SHP77 treated with DMSO at 0.1 percent for 48 hours (cell line): ENCODE results near the gene TOX2.

Experiments used
- DNase-seq: peaks from one replicate; lab custom pipeline; 2025; lab: John Stamatoyannopoulos, UW

The TOX2 gene

DNA sequence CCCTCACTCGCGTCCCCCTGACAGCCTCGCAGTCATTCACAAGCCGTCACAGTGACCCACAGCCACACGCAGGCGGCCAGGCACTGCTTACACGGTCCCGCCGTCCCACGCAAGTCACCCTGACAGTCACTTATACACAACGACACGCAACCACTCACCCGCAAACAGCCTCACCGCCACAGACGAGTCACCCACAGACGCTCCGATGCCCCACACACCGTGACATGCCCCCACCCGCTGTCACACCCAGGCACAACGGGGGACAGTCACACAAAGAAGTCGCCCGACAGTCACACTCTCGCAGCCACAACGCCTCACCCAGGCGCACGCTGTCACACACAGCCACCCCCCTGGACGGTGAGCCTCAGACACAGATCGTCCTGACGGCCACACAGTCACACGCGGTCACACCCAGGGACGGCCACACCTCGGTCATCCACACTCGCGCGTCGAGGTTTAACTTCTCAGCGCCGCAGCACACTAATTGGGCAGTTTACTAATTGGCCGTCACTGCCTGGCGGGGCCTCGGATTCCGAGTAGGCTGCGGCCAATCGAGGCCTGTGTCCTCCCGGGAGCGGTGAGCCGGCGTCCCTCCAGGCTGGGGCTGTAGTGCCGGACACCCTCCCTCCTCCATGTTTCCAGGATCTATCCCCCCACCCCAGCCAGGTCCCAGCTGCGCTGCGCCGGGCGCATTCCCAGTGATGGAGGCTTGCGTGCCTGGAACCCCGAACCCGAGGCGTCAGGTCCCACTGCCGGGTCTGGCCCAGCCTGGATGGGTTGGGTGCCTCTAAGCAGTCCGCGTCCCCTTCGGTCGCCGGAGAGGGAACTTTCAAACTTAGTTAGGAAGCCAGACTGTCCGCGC, 790 bp downstream of the TOX2 start:
- DNase-seq = no peak

DNA sequence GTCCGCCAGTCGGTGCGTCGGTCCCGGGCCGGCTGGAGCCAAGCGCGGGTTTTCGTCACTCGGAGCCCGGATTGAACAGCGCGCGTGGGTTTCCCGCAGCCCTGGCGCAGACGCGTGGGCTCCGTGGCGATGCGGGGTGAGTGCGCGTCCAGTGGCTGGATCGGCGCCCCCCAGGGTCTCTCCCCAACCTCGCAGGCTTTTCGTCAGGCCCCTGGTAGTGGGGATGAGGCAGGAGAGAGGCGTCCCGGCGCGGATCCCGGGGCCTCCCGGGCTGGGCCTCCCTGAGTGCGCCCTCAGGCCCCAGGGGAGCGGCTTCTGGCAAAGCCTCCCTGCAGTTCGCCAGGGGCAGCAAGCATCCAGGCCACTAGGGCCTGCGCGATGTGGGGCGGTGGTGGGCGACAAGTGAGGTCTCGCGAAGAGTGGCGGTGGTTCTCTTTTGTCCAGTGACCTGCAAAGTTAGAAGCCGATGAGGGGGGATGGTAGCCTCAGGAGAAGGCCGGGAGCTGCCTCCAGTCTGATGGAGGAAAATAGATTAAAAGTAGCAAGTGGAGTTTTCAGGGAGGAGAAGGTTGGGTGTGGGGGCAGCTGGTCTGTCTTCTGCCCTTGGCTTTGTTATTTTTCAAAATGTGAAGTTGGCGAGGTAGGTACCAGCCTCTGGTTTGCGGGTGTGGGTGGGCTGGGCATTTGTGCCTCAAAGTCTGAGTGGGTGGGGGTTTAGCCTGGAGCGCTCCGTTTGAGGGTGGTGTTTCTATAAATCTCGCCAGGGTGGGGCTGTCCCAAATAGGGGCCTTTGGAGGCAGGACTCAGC, 1.6 kb downstream of the TOX2 start:
- no peak for DNase-seq

GRCh38 chr20:43916881-43917371, 2.3 kb downstream of the TOX2 start:
- DNase-seq = no peak

DNA sequence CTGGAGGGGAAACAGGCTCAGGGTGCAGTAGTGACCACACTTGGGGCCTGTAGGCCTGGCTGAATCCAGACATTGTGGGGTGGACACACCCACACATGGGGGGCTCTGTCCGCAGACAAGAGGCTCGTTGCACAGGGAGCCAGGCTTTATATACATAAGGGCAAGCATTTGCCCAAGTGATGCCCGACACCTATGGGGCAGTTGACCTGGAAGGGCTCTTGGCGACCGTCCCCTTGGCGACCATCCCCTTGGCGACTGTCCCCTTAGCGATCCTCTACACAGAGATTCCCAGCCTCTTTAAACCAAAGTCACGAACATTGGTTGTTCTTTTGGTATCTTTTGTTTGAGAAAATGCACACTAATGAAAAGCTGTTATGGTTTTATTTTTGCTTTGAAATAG, 2.7 kb downstream of the TOX2 start:
- no peak for DNase-seq

DNA sequence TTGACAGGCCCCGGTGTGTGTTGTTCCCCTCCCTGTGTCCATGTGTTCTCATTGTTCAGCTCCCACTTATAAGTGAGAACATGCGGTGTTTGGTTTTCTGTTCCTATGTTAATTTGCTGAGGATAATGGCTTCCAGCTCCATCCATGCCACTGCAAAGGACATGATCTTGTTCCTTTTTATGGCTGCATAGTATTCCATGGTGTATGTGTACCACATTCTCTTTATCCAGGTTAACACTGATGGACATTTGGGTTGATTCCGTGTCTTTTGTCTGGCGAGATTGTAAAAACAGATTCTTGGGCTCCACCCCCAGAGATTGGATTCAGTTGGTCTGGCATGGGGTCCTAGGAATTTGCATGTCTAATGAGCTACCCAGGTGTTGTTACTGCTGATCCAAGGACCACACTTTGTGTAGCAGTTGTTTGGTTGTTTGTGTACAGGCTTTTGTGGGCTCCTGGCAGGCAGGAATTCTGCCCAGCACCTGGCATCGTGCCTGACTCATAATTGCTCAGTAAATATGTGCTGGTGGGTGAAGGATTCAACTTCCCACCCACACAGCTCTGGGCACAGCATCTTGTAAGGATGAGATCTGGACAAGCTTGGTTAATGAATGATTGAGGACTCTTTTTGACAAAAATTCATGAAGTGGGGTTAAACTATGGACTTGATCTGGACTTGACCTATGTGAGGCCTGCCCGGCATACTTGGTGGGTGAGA, 5.2 kb downstream of the TOX2 start:
- no peak for DNase-seq

GRCh38 chr20:43920797-43921196, 6.1 kb downstream of the TOX2 start:
- DNase-seq = no peak

GRCh38 chr20:43921227-43921780, 6.7 kb downstream of the TOX2 start:
- no peak for DNase-seq

GRCh38 chr20:43922614-43923013, 8.0 kb downstream of the TOX2 start:
- no peak for DNase-seq

DNA sequence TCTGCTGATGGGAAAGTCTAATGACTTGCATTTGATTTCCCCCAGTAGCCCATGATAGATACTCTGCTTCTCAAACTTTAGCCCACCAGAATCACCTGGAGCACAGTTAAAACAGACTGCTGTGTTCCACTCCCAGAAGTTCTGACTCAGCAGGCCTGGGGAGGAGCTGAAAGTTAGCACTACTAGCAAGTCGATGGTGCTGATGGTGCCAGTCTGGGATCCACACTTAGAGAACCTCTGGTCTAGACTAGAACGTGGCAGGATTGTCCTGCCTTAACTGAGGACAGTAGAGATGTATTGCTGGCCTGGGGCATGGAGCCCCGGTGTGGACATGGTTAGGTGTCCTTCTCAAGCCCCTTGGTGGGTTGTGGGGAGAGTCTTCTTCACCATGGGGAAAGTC, 8.7 kb downstream of the TOX2 start:
- no peak for DNase-seq

DNA sequence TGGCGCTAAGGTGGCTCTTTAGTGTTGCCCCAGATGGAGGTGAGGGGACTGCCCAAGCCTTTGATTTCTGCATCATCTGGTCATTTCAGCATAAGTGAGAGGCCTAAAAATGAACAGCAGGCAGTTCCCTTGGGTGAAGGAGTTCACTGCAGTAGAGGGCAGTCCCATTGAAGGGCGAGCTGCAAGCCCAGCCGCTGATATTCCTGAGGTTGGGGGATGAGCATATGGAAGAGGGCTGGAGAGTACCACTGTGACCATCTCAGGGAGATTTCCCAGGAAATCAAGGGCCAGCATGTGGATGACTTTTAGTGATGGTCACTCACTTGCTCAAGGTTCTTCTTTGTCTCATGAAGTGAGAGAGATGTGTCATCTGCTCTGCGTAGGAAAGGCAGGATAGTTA, 9.3 kb downstream of the TOX2 start:
- DNase-seq = no peak

- DNase-seq = no peak
Observed at GRCh38 chr20:43925215-43925614, 10.6 kb downstream of the TOX2 start.

GRCh38 chr20:43925801-43926200, 11.1 kb downstream of the TOX2 start:
- DNase-seq = no peak

GRCh38 chr20:43926287-43927050, 11.8 kb downstream of the TOX2 start:
- no peak for DNase-seq

GRCh38 chr20:43931976-43932375, 17.3 kb downstream of the TOX2 start:
- no peak for DNase-seq

- no peak for DNase-seq
Observed at GRCh38 chr20:43934833-43935232, 20.2 kb downstream of the TOX2 start.

DNA sequence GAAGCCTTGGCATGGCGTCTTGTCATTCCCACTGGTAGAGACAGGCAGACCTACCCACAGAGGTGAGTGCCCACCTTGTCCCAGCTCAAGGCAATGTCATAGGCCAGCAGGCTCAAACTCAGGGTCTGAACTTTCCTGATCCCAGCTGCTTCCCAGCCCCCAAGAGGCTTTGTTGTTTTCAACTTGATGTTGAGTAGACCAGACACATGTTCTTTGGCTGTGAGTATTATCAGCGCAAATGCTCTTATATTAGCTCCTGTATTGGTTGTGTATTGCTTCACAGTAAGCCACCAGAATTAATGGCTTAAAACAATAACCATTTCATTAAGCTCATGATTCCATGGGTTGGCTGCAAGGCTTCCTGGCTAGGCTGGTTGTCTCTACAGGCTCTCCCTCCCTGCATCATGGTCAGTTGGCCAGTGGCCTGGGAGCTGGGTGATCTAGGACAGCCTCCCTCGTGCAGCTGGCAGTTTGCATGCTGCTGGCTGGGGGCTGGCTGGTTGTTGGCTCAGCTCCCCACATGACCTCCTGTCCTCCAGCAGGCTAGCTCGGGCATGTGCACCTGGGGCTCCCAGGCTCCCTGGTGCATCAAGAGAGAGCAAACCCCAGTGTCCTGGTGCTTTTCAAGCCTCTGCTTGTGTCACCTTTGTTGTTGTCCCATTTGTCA, 21.6 kb downstream of the TOX2 start:
- peak; percentile 43 for DNase-seq

GRCh38 chr20:43936805-43937204, 22.2 kb downstream of the TOX2 start:
- DNase-seq = no peak

DNA sequence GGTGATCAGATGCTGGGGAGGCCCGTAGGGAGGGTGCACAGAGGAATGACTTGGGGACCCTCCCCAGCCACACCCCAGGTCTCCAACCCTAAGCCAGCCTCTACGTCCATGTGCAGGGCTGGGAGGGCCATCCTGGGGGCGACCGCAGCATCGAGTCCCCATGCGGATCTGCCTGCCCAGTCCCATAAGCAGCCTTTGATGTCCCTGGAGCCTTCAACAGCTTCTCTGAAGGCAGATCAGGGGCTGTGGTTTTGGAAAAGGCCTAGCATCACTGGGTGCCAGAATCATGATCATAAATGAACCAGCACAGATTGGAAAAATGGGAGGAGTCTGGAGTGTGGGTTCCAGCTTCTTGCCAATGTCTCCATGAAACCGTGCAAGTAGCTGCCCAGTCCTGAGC, 22.9 kb downstream of the TOX2 start:
- DNase-seq = no peak

- DNase-seq = no peak
Observed at GRCh38 chr20:43938017-43938655, 23.5 kb downstream of the TOX2 start.
